Heart left ventricle (tissue), 13 donors: ENCODE measurements around the gene LAMA3.

Experiments
- CTCF ChIP-seq, 12 donors: fragments of 200-600 bp; sonication (generic) in 4 of 12; IDR thresholded peaks; one replicate each; pipeline versions ENCODE4 v1.5.0 to v1.8.0; 2018 to 2022; ENCODE audit warnings: antibody characterized with exemption in 12 of 12, mild to moderate bottlenecking in 5 of 12
- POLR2A ChIP-seq, 2 donors: fragments of 450-650 bp; IDR thresholded peaks; one replicate each; pipeline ENCODE4 v1.6.1; 2017; ENCODE audit warnings: antibody characterized with exemption in 2 of 2, mild to moderate bottlenecking in 2 of 2, moderate library complexity in 2 of 2
- donor health status: ischemic (EF 13 %, LVEDD 7.1; RV severe dilation, severe dysfunction).
- donor health status: DM: no; HTN: yes; CAD: no.
- donor health status: DM: no; HTN: no; CAD: no.
- donor health status: ischemic (EF 25% LVEDD 6.9; RV normal size, moderate dysfunction).
- donor health status: ischemic (EF 25% LVEDD 5.7; RV mildly dilated, moderate dysfunction).
- donor health status: ischemic (EF 35%, LVEDD 5.7; RV mildly dilated, moderate dysfunction).
- donor health status: nonischemic (EF 11% LVEDD 7.7; RV severe dilation, severe dysfunction).
- donor health status: DM: yes; HTN: yes; CAD: no.
- donor health status: PGD.
- donor health status: ischemic (EF 29% LVEDD 5.4; RV normal size, mild dysfunction).
- donor health status: nonischemic (EF 23%, LVEDD 6.1; RV moderate dilation, normal function).

DNA sequence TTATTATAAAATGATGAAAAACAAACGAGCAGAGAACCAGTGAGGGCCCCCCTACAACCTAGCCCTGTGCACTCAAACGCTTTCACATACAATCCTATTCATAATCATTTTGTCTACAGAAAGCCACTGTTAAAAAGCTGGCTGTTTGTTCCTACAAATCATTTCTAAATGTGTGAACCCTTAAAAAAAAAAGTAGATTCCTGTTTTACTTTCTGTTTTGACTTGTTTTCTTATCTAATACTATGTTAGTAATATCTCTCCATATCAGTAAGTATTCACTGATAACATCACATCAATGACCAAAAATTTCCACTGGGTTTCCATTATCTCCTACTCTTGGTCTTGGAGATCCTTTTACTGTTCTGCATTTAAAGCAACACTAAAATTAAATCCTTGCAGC lies 196.5 kb downstream of the LAMA3 start:
- TF ChIP-seq CTCF (IDR thresholded peaks at IDR 0.05) (no peak), POLR2A (IDR thresholded peaks at IDR 0.05) (no peak)
